Measurements from ENCODE around the gene TMEM255B.

Gene TMEM255B

DNA sequence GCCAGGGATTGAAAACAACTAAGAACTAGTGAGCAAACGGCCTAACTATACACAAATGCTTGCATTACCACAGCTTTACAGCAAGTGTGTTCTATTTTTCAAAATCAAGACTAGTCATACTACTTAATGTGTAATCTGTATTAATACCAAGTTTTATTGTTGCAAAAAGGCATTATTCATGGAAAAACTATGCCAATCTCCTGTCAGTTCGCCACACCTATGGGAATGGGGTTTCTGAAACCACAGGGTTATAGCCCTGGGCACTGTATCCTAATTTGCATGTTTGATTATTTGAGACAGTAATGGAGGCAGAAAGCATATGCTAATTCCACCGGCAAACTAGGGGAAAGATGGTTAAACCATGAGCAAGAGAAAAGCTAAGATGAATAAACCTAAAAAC is 90.5 kb downstream of the TMEM255B start:
- no peak for DNase-seq (ENCODE audit: low read depth)

- DNase-seq (ENCODE audit: low read depth): no peak
Observed at GRCh38 chr13:113849981-113850721, 91.1 kb downstream of the TMEM255B start.

- no peak for DNase-seq (ENCODE audit: low read depth)
Observed at GRCh38 chr13:113850722-113851479, 91.9 kb downstream of the TMEM255B start.

DNA sequence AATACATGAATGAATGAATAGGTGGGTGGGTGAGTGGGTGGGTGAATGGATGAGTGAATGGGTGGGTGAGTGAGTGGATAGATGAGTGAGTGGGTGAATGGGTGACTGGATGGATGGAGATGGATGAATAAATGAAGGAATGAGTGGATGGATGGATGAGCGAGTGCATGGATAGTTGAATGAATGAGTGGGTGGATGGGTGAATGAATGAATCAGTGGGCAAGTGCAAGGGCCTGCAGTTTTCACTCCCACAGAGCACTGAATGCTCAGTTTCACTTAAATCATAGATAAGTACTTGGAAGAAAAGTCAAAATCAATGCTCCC is 92.4 kb downstream of the TMEM255B start:
- no peak for DNase-seq (ENCODE audit: low read depth)

DNA sequence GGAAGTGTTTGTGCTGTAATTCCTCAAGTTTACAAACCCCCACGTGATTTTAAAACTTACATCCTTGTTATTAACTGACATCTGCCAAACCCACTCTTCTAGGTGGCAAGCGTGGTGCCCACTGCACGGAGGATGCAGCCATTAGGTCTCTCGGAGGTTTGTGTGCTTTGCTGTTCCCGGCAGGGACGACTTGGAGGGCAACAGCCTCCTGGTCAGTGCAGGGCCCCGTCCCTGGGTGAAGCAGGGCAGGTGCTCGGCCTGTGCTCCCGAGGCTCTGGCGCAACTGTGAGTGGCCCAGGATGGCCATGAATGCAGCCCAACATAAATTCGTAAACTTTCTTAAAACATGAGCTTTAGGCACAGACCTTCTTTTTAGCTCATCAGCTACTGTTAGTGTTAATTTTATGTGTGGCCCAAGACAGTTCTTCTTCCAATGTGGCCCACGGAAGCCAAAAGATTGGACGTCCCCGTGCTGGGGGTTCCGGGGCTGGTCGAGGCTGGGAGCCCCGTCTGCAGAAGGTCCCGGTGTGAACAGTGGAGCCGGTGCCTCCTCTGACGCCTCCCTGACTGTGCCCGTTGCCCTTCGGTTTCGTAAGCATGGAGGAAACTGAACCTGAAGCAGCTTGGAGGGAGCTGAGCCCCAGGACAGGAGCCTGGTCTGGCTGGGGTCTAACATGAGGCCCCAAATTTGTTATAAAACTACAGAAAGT is 93.0 kb downstream of the TMEM255B start:
- DNase-seq (ENCODE audit: low read depth): no peak

DNA sequence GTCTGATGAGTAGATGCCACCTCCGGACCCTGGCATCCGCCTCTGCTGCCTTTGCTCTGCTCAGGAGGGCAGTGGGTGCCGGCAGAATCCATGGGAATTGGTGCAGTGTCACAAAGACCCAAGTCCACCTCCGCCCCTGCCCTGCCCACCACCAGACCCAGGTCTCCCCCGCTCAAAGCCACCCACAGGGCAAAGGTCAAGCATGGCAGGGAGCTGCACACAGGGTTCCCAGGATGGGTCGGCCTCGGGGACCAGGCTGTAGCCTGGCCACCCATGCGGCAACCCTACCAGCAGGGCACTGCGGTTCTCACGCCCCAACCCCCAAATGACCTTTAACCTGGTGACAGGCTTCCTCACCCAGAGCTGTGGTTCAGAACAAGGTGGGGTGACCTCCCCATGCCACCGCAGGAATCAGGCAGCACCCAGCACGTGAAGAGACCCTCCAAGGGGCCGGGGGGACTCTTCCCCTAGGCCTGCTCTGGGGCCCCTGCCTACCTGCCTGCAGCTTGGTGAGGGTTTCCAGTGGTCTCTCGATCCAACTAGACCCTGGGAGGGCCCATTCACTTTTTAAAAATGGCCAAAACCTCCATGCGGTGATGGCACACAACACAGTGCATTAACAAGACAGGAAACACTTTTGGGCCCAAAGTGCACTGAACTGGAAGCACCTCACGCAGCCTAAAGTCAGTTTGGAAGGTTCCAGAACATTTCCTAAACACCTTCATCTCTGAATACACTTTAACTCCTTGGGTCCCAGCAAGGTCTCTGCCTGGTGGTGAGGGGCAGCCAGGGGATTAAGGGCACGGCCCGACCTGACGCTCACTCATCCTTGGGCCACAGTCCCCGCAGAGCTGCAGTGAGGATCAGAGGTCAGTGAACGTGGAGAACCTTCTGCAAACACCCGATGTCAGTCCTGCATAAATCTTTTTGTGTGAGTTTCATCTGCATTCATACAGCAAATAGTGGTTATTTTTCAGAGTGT is 93.8 kb downstream of the TMEM255B start:
- no peak for DNase-seq (ENCODE audit: low read depth)

GRCh38 chr13:113853518-113854237 is 94.7 kb downstream of the TMEM255B start:
- no peak for DNase-seq (ENCODE audit: low read depth)

DNA sequence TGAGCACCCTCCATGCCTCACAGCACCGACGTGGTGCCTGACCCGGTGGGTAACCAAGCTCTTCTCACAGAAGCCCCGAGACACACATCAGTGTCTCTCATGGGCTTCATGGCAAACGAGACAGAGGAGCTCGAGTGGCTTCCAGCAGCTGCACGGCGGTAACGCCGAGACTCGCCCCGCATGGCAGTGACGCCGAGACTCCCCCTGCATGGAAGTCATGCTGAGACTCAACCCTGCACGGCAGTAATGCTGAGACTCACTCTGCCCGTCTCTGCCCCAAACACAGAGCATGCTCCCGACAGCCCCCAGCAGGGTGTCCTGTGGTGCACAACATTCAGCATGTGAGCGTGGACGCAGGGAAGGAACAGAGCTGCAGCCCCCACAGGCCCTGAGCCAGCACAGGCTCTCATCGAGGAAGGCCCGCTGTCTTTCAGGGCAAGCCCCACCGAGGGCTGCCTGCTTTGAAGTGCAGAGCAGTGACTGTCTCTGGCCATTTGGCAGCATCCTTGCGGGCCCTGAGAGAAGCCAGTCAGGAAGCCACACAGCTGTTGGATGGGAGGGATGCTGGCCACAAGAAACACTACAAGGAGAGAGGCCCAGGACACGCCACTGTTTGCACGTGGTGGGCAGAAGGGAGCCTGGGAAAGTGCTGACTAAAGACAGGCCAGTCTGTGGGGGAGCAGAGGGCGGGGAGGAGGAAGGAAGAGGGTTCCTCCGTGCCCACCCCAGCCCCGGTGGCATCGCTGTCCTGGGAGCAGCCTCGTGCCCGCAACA is 95.4 kb downstream of the TMEM255B start:
- no peak for DNase-seq (ENCODE audit: low read depth)

GRCh38 chr13:113855012-113855921 is 96.2 kb downstream of the TMEM255B start:
- DNase-seq (ENCODE audit: low read depth): no peak

- DNase-seq (ENCODE audit: low read depth): no peak
Observed at GRCh38 chr13:113855931-113856715, 97.1 kb downstream of the TMEM255B start.

DNA sequence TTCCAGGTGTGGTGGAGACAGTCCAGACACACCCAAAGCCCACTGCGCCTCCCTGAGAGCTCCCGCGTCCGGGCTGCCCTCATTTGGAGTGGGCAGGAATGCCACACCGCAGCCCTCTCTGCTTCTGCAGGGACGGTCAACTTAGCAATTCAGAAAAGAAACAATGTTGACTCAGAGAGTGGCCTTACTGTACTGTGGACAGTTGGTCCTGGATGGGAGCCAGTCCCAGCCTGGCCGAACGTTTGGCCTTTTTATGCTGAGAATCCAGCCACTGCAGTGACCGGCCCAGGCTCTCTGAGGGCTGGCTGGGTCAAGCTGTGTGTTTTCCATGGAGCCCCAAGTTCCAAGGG is 97.7 kb downstream of the TMEM255B start:
- no peak for DNase-seq (ENCODE audit: low read depth)

DNA sequence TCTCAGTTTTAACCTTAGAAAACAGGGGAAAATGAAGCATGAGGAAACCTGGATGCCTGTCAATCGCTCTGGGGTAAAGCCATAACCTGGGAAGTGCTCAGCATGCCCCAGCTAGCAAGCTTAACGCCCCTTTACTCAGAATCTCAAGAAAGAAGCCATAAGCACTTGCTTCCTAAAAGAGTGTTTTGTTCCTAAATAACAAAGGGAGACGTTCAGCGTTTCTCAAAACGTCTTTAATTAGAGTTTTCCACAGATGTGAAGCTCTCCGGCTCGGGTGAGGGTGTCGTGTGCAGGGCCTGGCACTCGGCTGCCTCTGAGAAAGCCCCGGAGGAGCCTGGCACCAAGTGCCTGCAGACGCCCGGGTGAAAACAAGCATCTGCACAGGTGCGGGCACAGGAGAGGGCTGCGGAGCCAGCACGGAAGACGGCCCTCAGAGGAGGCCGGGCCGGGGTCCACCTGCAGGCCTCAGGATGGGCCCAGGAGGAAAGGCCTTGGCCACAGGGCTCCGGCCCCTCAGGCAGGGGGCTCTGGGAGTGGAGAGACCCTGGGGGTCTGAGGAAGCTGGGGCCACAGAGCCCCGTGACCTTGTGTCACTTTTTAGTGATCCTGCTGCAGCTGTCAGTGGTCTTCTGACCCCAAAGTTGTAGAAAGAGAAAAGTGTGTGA is 98.6 kb downstream of the TMEM255B start:
- DNase-seq (ENCODE audit: low read depth): no peak

DNA sequence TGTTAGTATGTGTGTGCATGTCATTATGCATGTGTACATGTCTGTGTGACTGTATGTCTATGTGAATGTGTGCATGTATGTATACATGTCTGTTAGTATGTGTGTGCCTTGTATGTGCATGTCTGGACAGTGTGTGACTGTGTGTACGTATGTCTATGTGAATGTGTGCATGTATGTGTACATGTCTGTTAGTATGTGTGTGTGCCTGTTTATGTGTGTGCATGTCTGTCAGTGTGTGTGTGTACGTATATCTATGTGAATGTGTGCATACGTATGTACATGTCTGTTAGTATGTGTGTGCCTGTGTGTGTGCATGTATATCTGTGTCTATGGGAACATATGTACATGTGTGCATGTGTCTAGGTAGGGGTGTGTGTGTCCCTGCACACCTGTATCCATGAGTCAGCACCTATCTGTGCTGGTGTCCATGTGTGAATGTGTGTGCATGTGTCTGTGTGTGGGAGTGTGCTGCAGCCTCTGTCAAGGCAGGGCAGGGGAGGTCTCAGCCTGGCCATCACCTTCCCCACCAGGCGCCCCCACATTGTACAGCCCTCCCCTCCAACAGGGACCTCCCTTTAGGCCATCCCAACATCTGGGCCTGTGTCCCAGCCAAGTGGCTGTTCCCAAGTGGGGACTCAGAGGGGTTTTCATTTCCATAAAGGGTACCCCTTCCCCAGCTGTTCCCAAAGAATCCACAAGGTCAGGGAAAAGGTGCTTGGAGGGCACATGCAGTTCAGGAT is 100.5 kb downstream of the TMEM255B start:
- DNase-seq (ENCODE audit: low read depth): no peak

GRCh38 chr13:113860051-113860664 is 101.1 kb downstream of the TMEM255B start:
- DNase-seq (ENCODE audit: low read depth): no peak

DNA sequence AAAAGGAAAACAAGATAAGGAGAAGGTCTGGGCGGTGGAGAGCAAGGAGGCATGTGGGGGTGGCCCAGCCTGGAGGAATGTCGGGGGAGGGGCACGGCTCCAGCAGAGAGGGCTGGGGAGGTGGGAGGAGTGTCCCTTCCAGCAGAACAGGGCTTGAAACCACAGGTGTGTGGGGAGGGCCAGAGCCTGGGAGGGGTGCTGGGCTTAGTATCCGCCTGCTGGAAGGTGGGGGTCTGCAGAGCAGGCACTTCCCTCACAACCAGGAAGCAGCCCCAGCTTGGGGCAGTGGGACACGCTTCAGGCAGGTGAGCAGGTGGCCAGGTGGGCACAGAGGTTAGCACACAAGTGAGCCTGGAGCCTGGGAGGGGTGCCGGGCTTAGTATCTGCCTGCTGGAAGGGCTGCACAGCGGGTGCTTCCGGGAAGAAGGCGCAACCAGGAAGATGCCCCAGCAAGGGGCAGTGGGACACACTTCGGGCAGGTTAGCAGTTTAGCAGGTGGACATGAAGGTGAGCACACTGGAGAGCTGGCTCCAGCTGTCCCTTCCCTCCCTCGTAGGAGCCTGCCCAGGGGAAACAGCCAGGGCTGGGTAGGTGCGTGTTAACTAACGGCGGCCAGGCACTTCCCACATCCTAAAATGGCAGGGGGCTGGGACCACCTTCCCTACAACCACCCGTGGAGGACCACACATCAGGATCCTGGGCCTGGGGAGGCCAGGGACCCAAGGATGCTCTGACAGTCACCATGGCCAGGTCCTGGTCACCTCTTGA is 101.8 kb downstream of the TMEM255B start:
- DNase-seq (ENCODE audit: low read depth): no peak

GRCh38 chr13:113861433-113862030 is 102.5 kb downstream of the TMEM255B start:
- no peak for DNase-seq (ENCODE audit: low read depth)

Data from activated T-helper 9 cell treated with anti-CD3 and anti-CD28 coated beads, Interleukin-2, amount 50 U/mL, for 16 hours (primary cell).